ENCODE results near the gene PLEKHF1. TPM values are rescaled to one million over a fixed set of nuclear protein-coding genes. Genes with fewer than 3 reads are reported as not detected.

PLEKHF1 gene
- total and polyA plus RNA-seq, 2 of the 8 experiments (the other 6 are each of a cell fraction or from before 2014, with no cell fraction given), result 11.1 to 18.4 TPM

DNA sequence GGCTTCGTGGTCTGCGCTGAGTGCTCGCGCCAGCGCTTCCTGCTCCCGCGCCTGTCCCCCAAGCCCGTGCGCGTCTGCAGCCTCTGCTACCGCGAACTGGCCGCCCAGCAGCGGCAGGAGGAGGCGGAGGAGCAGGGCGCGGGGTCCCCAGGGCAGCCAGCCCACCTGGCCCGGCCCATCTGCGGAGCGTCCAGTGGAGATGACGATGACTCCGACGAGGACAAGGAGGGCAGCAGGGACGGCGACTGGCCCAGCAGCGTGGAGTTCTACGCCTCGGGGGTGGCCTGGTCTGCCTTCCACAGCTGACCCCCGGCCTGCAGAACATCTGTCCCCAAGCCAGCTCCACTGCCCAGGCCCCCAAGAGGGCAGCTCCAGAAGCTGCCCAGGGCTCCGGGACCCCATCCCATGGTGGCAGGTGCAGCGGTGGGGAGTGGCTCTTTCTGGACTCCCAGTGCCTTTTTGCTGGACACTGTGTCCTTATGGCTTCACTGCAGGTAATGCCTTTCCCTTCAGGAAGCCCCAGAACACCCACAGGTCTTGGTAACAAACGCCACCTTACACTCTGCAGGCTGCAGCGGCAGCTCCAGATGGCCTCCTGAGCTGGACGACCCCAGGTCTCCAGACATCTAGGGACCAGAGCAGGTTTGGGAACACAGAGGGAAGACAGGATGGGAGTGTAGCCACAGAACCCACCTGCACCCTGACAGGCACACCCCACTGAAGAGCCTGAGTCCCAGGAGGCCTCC is 9.3 kb downstream of the PLEKHF1 start (continued):
- TF ChIP-seq CTBP2 (IDR thresholded peaks at IDR 0.05; ENCODE audit: borderline replicate concordance, insufficient read depth, insufficient read length, low read length) (no peak), ASH2L (IDR thresholded peaks at IDR 0.05; ENCODE audit: low read length) (no peak), RBBP5 (IDR thresholded peaks at IDR 0.05; ENCODE audit: borderline replicate concordance, low read depth, low read length) (no peak), SP1 (IDR thresholded peaks at IDR 0.05; ENCODE audit: low read depth, low read length) (no peak), SIX5 (IDR thresholded peaks at IDR 0.05; ENCODE audit: low read depth, low read length) (no peak), RXRA (IDR thresholded peaks at IDR 0.05; ENCODE audit: insufficient read depth, low read depth, low read length) (no peak)

Measured in H1 (cell line).